Thyroid gland (tissue), 4 donors: ENCODE results near the gene SMPDL3B.

Experiments
- CTCF ChIP-seq, 6 experiments: fragments of 200-600 bp in 3 of 6; fragments of 450-650 bp in 3 of 6; sonication (generic) in 3 of 6; IDR thresholded peaks; one replicate each; pipeline ENCODE4 v1.5.1; 2016 to 2019; ENCODE audit warnings: antibody characterized with exemption in 6 of 6, mild to moderate bottlenecking in 2 of 6, inconsistent platforms in 1 of 6, moderate library complexity in 1 of 6
- POLR2A ChIP-seq, 2 donors: fragments of 450-650 bp; IDR thresholded peaks; one replicate each; pipeline ENCODE4 v1.6.1; 2017; ENCODE audit warnings: antibody characterized with exemption in 2 of 2, mild to moderate bottlenecking in 2 of 2, moderate library complexity in 1 of 2

GRCh38 chr1:27999055-27999454 is 64.3 kb downstream of the SMPDL3B start:
- no peak for TF ChIP-seq CTCF (IDR thresholded peaks at IDR 0.05)
- TF ChIP-seq POLR2A (IDR thresholded peaks at IDR 0.05): no peak
